Vagina (tissue), 2 donors: ENCODE measurements around the gene SELL.

ENCODE experiments used
- CTCF ChIP-seq, 3 experiments: fragments of 450-650 bp in 2 of 3; fragments of 200-600 bp in 1 of 3; sonication (generic) in 1 of 3; IDR thresholded peaks; one replicate each; pipeline ENCODE4 v1.5.1; 2017 to 2019; ENCODE audit warnings: antibody characterized with exemption in 3 of 3, mild to moderate bottlenecking in 2 of 3, moderate library complexity in 2 of 3
- POLR2A ChIP-seq, 2 donors: fragments of 450-650 bp; IDR thresholded peaks; one replicate each; pipeline ENCODE4 v1.6.1; 2017; ENCODE audit warnings: antibody characterized with exemption in 2 of 2, mild to moderate bottlenecking in 2 of 2, moderate library complexity in 2 of 2
- POLR2AphosphoS5 ChIP-seq, 2 donors: sonication (generic); formaldehyde crosslinking; IDR thresholded peaks; one replicate each; pipeline ENCODE4 v1.9.0; 2017; ENCODE audit warnings: antibody characterized with exemption in 2 of 2, mild to moderate bottlenecking in 2 of 2, low read depth in 1 of 2; ENCODE audit not compliant: insufficient read depth in 1 of 2

- TF ChIP-seq CTCF (IDR thresholded peaks at IDR 0.05) (no peak), POLR2A (IDR thresholded peaks at IDR 0.05) (no peak), POLR2AphosphoS5 (IDR thresholded peaks at IDR 0.05; ENCODE audit: insufficient read depth in 1 of 2, low read depth in 1 of 2) (no peak)
Observed at GRCh38 chr1:169696273-169697100, 14.9 kb downstream of the SELL start.
